Mesothelial cell of epicardium (in vitro differentiated cells): ENCODE measurements around the gene UNC45A. TPM values are rescaled to one million over a fixed set of nuclear protein-coding genes. Genes with fewer than 3 reads are reported as not detected.

Experiments
- DNase-seq, 2 experiments: peaks; one replicate each; pipeline ENCODE4 v3.0.0; 2021; ENCODE audit warnings: low spot score in 2 of 2; ENCODE audit not compliant: unreplicated experiment in 2 of 2
- H3K27ac Mint-ChIP-seq: 2 replicates; pipeline ENCODE4 v1.8.0; 2021; ENCODE audit warnings: mixed read lengths
- H3K27me3 Mint-ChIP-seq: 2 replicates; pipeline ENCODE4 v1.8.0; 2021; ENCODE audit warnings: low read depth, mixed read lengths
- H3K36me3 Mint-ChIP-seq: 2 replicates; pipeline ENCODE4 v1.8.0; 2021; ENCODE audit warnings: mixed read lengths
- H3K4me1 Mint-ChIP-seq: 2 replicates; pipeline ENCODE4 v1.8.0; 2021; ENCODE audit warnings: mixed read lengths
- H3K4me3 Mint-ChIP-seq: 2 replicates; pipeline ENCODE4 v1.8.0; 2021; ENCODE audit warnings: mild to moderate bottlenecking, moderate library complexity, mixed read lengths
- H3K9me3 Mint-ChIP-seq: 2 replicates; pipeline ENCODE4 v1.8.0; 2021; ENCODE audit warnings: mixed read lengths
- CTCF ChIP-seq: fragments of 200-600 bp; sonication (generic); IDR thresholded peaks from one replicate; pipeline ENCODE4 v1.5.0; 2021; ENCODE audit warnings: antibody characterized with exemption; ENCODE audit not compliant: unreplicated experiment
- total RNA-seq: library from RNA; stranded (reverse); gene quantifications from 3 replicates; pipeline ENCODE4 v1.2.1, GENCODE V29; 2021

UNC45A gene
- total RNA-seq, 1 donor from 2014 or later: 79.7 TPM

- Mint-ChIP-seq H3K4me3 (no peak overlapping the region), H3K4me1 (no peaks in the 10 kb centered on the region), H3K36me3 (peaks cover 27% of the 10 kb centered on the region), H3K27ac (no peak overlapping the region), H3K9me3 (no peaks in the 10 kb centered on the region), H3K27me3 (no peaks in the 10 kb centered on the region)
- no peak for DNase-seq
- TF ChIP-seq CTCF: no peak
These were observed 21.6 kb upstream of the UNC45A start for GRCh38 chr15:90913398-90913944.

- Mint-ChIP-seq H3K4me1 (no peaks in the 10 kb centered on the region), H3K27me3 (no peaks in the 10 kb centered on the region)
- DNase-seq: no peak
These were observed 20.6 kb upstream of the UNC45A start for GRCh38 chr15:90914305-90915080.

DNA sequence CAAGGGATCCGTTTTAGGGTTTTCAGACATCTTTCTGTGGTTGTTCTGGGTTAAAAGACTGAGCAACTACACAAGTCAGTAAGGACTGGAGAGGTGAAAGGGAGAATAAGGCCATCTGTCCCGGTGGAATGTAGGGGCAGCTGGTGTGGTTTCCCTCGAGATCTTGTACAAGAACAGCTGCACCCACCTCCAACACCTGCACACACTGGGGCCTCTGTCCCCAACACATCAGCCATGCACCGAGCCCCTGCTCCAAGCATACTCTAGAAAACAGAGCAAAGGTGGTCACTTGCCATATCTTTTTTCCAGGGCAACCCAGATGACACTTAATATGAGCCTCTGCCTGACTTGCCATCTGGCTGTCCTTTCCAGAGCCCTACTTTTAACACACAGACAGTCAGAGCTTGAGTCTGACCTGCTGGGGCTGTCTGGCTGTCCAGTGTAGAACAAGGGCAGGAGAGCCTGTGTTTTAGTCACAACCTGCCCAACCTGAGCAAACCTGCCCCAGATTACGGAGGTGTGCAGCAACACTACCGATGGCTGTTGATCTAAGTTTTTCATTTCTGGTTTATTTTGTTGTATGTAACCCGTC is 19.8 kb upstream of the UNC45A start:
- Mint-ChIP-seq H3K4me3 (no peak overlapping the region), H3K27me3 (no peaks in the 10 kb centered on the region), H3K36me3 (peaks cover 38% of the 10 kb centered on the region), H3K9me3 (no peaks in the 10 kb centered on the region), H3K4me1 (no peaks in the 10 kb centered on the region), H3K27ac (no peak overlapping the region)
- TF ChIP-seq CTCF: no peak
- no peak for DNase-seq

More at GRCh38 chr15:90914305-90915080, 20.6 kb upstream of the UNC45A start:
- no peak for TF ChIP-seq CTCF
- Mint-ChIP-seq H3K9me3 (no peaks in the 10 kb centered on the region), H3K27ac (no peak overlapping the region), H3K4me3 (no peak overlapping the region), H3K36me3 (peaks cover 31% of the 10 kb centered on the region)

GRCh38 chr15:90915808-90916440 is 19.2 kb upstream of the UNC45A start:
- no peak for DNase-seq
- TF ChIP-seq CTCF: no peak
- no peak overlapping the region for H3K4me3 Mint-ChIP-seq
- H3K36me3 Mint-ChIP-seq: peaks cover 38% of the 10 kb centered on the region
- no peaks in the 10 kb centered on the region for H3K9me3 Mint-ChIP-seq
- H3K4me1 Mint-ChIP-seq: no peaks in the 10 kb centered on the region
- H3K27me3 Mint-ChIP-seq: no peaks in the 10 kb centered on the region
- H3K27ac Mint-ChIP-seq: no peak overlapping the region

- TF ChIP-seq CTCF: no peak
These were observed 18.6 kb upstream of the UNC45A start for GRCh38 chr15:90916461-90916860.

More at GRCh38 chr15:90916461-90916860, 18.6 kb upstream of the UNC45A start:
- H3K27ac Mint-ChIP-seq: no peak overlapping the region
- H3K4me3 Mint-ChIP-seq: no peak overlapping the region
- H3K4me1 Mint-ChIP-seq: no peaks in the 10 kb centered on the region
- H3K36me3 Mint-ChIP-seq: peaks cover 41% of the 10 kb centered on the region
- H3K27me3 Mint-ChIP-seq: no peaks in the 10 kb centered on the region
- DNase-seq: no peak
- H3K9me3 Mint-ChIP-seq: no peaks in the 10 kb centered on the region
